Measurements from ENCODE around the gene RGS16. TPM values are rescaled to one million over a fixed set of nuclear protein-coding genes. Genes with fewer than 3 reads are reported as not detected.

The RGS16 gene
- total RNA-seq, 2 donors from 2014 or later = 1.5 to 1.9 TPM

- H3K4me3 ChIP-seq = no peak overlapping the region
- no peaks in the 10 kb centered on the region for H3K27me3 ChIP-seq (replicated peaks; ENCODE audit: insufficient read depth)
- H3K9me3 ChIP-seq = no peaks in the 10 kb centered on the region
- H3K4me1 ChIP-seq (replicated peaks) = no peaks in the 10 kb centered on the region
- no peaks in the 10 kb centered on the region for H3K36me3 ChIP-seq
- 95% methylated on average over 4 of the region's 4 CpGs for WGBS
- no peak for DNase-seq (ENCODE audit: low spot score)
- H3K27ac ChIP-seq = no peak overlapping the region
- TF ChIP-seq POLR2A (IDR thresholded peaks at IDR 0.05) (no peak), POLR2AphosphoS5 (IDR thresholded peaks at IDR 0.05) (no peak), CTCF (IDR thresholded peaks at IDR 0.05) (no peak)
- intact Hi-C loops (cut with DNase I) = loop anchor here (5.0 kb wide), 2 partner anchors 442 to 497 kb away; no protein-coding TSS in a partner anchor
These were observed 19.4 kb downstream of the RGS16 start for GRCh38 chr1:182584746-182585145.

- Histone ChIP-seq H3K9me3 (no peaks in the 10 kb centered on the region), H3K4me3 (no peak overlapping the region), H3K27me3 (replicated peaks; ENCODE audit: insufficient read depth) (no peaks in the 10 kb centered on the region), H3K36me3 (no peaks in the 10 kb centered on the region), H3K4me1 (replicated peaks) (no peaks in the 10 kb centered on the region), H3K27ac (no peak overlapping the region)
- DNase-seq (ENCODE audit: low spot score) = no peak
- WGBS = 85% methylated on average over 2 of the region's 2 CpGs
- intact Hi-C loops (cut with DNase I) = no loop called here
- TF ChIP-seq POLR2AphosphoS5 (IDR thresholded peaks at IDR 0.05) (no peak), CTCF (IDR thresholded peaks at IDR 0.05) (no peak), POLR2A (IDR thresholded peaks at IDR 0.05) (no peak)
These were observed 23.5 kb downstream of the RGS16 start for GRCh38 chr1:182580736-182581135.

GRCh38 chr1:182575540-182576149 is 28.5 kb downstream of the RGS16 start:
- no peak for TF ChIP-seq POLR2A (IDR thresholded peaks at IDR 0.05)
- no peak for TF ChIP-seq CTCF (IDR thresholded peaks at IDR 0.05)
- TF ChIP-seq POLR2AphosphoS5 (IDR thresholded peaks at IDR 0.05) = no peak
- H3K4me3 ChIP-seq = no peak overlapping the region
- H3K9me3 ChIP-seq = no peaks in the 10 kb centered on the region
- H3K36me3 ChIP-seq = no peaks in the 10 kb centered on the region
- H3K27ac ChIP-seq = no peak overlapping the region
- intact Hi-C loops (cut with DNase I) = no loop called here
- H3K4me1 ChIP-seq (replicated peaks) = no peaks in the 10 kb centered on the region
- DNase-seq (ENCODE audit: low spot score) = no peak
- 88% methylated on average over 3 of the region's 3 CpGs for WGBS
- no peaks in the 10 kb centered on the region for H3K27me3 ChIP-seq (replicated peaks; ENCODE audit: insufficient read depth)

GRCh38 chr1:182574156-182574555 is 30.0 kb downstream of the RGS16 start:
- no peak overlapping the region for H3K27ac ChIP-seq
- no peaks in the 10 kb centered on the region for H3K36me3 ChIP-seq
- over 99% methylated on average over 4 of the region's 4 CpGs for whole genome bisulfite sequencing
- TF ChIP-seq POLR2AphosphoS5 (IDR thresholded peaks at IDR 0.05) (no peak), POLR2A (IDR thresholded peaks at IDR 0.05) (no peak), CTCF (IDR thresholded peaks at IDR 0.05) (no peak)
- no peak for DNase-seq (ENCODE audit: low spot score)
- H3K27me3 ChIP-seq (replicated peaks; ENCODE audit: insufficient read depth) = no peaks in the 10 kb centered on the region
- H3K4me1 ChIP-seq (replicated peaks) = no peaks in the 10 kb centered on the region
- H3K4me3 ChIP-seq = no peak overlapping the region
- no peaks in the 10 kb centered on the region for H3K9me3 ChIP-seq
- intact Hi-C loops (cut with DNase I) = no loop called here

GRCh38 chr1:182570611-182570970 is 33.6 kb downstream of the RGS16 start:
- intact Hi-C loops (cut with DNase I) = no loop called here
- Histone ChIP-seq H3K36me3 (no peaks in the 10 kb centered on the region), H3K4me3 (no peak overlapping the region), H3K9me3 (no peaks in the 10 kb centered on the region), H3K4me1 (replicated peaks) (no peaks in the 10 kb centered on the region), H3K27ac (no peak overlapping the region), H3K27me3 (replicated peaks; ENCODE audit: insufficient read depth) (no peaks in the 10 kb centered on the region)
- WGBS = 96% methylated on average over 2 of the region's 2 CpGs
- TF ChIP-seq POLR2A (IDR thresholded peaks at IDR 0.05) (no peak), CTCF (IDR thresholded peaks at IDR 0.05) (no peak), POLR2AphosphoS5 (IDR thresholded peaks at IDR 0.05) (no peak)
- no peak for DNase-seq (ENCODE audit: low spot score)

Data from prostate gland (tissue), 2 donors.